ENCODE data around the gene GPR135.

DNA sequence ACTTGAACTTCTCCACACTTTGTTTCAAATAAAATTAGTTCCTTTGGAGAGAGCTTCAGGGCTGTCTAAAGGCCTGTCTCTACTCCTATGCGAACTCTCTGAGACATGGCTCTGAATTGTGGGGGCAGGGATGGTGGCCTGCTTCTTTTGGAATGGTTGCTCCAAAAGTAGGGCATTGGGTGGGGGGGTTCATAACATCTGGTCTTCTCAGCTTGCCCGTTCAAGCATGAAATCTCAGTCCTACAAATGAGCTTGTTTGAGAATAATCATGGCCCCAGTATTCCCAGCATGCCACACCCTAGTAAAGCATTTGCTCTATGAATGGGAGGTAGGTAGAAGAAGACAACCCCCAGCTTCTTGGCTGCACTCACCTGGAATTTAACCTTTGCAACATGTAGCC lies 6.7 kb downstream of the GPR135 start:
- no peak for TF ChIP-seq POLR2AphosphoS5 (IDR thresholded peaks at IDR 0.05; ENCODE audit: insufficient read depth in 1 of 2, low read depth in 1 of 2)
- TF ChIP-seq, protein P1, sequence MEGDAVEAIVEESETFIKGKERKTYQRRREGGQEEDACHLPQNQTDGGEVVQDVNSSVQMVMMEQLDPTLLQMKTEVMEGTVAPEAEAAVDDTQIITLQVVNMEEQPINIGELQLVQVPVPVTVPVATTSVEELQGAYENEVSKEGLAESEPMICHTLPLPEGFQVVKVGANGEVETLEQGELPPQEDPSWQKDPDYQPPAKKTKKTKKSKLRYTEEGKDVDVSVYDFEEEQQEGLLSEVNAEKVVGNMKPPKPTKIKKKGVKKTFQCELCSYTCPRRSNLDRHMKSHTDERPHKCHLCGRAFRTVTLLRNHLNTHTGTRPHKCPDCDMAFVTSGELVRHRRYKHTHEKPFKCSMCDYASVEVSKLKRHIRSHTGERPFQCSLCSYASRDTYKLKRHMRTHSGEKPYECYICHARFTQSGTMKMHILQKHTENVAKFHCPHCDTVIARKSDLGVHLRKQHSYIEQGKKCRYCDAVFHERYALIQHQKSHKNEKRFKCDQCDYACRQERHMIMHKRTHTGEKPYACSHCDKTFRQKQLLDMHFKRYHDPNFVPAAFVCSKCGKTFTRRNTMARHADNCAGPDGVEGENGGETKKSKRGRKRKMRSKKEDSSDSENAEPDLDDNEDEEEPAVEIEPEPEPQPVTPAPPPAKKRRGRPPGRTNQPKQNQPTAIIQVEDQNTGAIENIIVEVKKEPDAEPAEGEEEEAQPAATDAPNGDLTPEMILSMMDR (IDR thresholded peaks at IDR 0.05) = no peak
- no peak for TF ChIP-seq POLR2A (IDR thresholded peaks at IDR 0.05)
